ENCODE data around the gene HOXD1.

The HOXD1 gene
- long read RNA-seq, donor 1, transcript HOXD1-201 (2 exons, 1,975 nt) = major isoform, 11 of 11 reads
- long read RNA-seq, donor 1, partial matches to known transcripts = 0 of 11 reads
- long read RNA-seq, donor 1, other reads (novel, unspliced or antisense) = 0 of 11 reads
- long read RNA-seq, donor 2, transcript HOXD1-201 (2 exons, 1,975 nt) = major isoform, 8 of 8 reads
- long read RNA-seq, donor 2, partial matches to known transcripts = 0 of 8 reads
- long read RNA-seq, donor 2, other reads (novel, unspliced or antisense) = 0 of 8 reads
- long read RNA-seq, donor 3, transcript HOXD1-201 (2 exons, 1,975 nt) = major isoform, 6 of 6 reads
- long read RNA-seq, donor 3, partial matches to known transcripts = 0 of 6 reads
- long read RNA-seq, donor 3, other reads (novel, unspliced or antisense) = 0 of 6 reads
- long read RNA-seq, donor 4, transcript HOXD1-201 (2 exons, 1,975 nt) = major isoform, 8 of 8 reads
- long read RNA-seq, donor 4, partial matches to known transcripts = 0 of 8 reads
- long read RNA-seq, donor 4, other reads (novel, unspliced or antisense) = 0 of 8 reads
- long read RNA-seq, donor 5, transcript HOXD1-201 (2 exons, 1,975 nt) = major isoform, 12 of 12 reads
- long read RNA-seq, donor 5, partial matches to known transcripts = 0 of 12 reads
- long read RNA-seq, donor 5, other reads (novel, unspliced or antisense) = 0 of 12 reads
- long read RNA-seq, donor 6, transcript HOXD1-201 (2 exons, 1,975 nt) = major isoform, 9 of 9 reads
- long read RNA-seq, donor 6, partial matches to known transcripts = 0 of 9 reads
- long read RNA-seq, donor 6, other reads (novel, unspliced or antisense) = 0 of 9 reads
- long read RNA-seq, donor 7, transcript HOXD1-201 (2 exons, 1,975 nt) = major isoform, 22 of 22 reads
- long read RNA-seq, donor 7, partial matches to known transcripts = 0 of 22 reads
- long read RNA-seq, donor 7, other reads (novel, unspliced or antisense) = 0 of 22 reads
- long read RNA-seq, donor 8, transcript HOXD1-201 (2 exons, 1,975 nt) = major isoform, 14 of 14 reads
- long read RNA-seq, donor 8, partial matches to known transcripts = 0 of 14 reads
- long read RNA-seq, donor 8, other reads (novel, unspliced or antisense) = 0 of 14 reads

DNA sequence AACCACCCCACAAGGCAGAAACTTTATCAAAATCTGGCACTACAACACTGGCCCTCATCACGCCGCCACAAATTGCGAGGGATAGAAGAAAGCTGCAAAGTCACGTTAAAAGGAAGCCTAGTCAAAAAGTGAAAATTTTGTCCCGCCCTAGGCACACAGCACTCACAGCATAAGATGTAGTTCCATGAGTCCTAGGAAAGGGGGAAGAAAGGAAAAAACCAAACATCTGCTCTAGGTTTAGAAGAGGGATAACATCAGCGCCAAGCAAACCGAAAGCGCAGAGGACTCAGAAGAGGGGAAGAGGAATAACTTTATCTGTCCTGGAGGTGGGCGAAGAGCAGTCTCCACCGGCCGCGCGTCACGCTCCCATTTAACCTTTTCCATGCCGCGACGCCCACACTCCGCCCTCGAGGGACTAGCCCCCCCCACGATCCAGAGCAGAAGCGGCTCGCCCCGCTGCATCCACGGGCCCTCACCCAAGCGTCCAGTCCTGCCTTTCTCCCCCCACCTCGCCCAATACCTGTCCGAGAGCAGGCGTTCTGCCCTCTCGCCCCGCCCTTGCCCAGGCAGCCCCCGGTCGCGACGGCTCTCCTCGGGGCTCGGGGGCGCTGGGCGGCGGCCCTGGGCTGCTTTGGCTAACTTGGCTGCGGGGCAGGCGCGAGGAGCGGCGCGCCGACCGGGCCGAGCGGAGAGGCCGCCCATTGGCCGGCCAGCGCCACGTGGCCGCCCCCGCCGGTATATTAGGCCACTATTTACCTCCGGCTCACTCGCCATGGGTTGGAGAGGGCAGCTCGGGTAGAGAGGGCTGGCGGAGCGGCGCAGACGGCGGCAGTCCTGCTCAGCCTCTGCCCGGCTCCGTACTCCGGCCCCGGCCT is at the start of gene HOXD1:
Gene HOXD1 (plus strand): TSS at position 770 of the 875 bp plus-strand sequence. CDS start 134 bp downstream, outside the sequence.
- peak; percentile 94 for DNase-seq

DNA sequence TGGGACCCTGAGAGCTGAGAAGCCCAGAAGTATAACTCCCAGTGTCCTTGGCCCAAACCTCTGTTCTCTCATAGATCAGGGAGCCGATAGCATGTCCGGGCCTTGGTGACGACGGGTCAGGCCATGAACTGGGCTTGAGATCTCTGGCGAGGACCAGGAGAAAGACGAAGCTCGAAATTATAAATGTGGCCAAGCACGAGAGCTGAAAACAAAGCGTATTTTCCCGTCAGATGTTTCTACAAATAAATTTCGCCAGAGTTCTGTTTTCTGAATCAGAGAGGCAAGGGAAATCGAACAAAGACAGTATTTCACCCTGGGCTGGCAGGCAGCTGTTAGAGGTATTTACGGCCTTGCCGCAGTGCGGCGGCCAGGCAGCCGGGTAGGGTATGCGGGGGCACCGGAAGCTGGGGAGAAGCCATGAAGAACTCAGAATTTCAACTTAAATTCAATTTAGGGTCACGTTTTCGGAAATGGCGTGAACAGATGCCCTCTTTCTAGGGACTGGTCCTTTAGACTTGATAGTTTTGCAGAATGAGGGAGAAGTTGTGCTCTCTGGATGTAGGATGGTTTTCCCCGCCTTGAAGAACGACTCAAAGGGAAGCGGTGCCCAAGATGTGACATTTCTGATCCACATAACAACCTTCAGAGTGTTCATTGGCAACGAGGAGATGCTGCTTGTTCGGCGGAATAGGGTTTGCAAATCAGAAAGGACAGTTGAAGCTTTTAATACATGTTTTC is 49.4 kb upstream of the HOXD1 start:
- DNase-seq = no peak

DNA sequence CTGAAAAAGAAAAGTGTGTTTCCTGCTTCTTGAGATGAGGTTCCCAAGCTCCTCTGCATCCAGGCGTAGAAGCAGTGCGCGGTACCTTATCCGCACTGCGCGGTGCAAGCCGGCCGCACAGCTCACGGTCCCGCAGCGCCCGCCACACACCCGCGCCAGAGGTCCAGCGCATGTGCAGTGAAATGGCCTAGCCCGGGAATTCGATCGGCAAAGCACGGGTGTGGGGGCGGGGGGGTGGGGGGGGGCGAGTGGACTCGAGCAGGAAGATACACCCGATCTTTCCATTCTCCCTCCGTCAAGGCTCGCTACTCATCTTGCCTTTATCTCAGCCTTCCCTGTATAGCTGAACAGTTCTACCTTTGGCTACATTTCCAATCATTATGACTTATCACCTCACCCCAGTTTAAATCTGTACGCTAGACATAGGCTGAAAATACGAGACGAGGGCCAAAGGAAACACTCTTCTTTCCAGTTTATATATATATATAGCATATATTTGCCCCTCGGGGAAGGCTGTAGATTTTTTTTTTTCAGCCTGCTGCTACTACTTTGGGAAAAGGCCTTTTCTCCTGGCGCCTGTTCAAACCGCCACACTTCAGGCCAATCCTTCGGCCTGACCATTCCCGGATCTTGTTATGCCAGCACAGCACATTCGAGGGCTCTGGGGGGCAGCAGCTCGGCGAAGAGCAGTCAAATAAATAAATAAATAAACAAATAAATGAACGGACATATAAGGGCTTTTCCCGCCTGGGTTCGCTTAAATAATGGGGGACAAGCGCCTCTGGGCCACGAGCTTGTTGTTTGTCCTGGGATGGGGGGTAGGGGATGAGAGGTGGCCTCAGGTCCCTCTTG is 48.6 kb upstream of the HOXD1 start:
- DNase-seq = no peak

- DNase-seq = peak; percentile 98
Measured at GRCh38 chr2:176140513-176141317, 47.8 kb upstream of the HOXD1 start.

DNA sequence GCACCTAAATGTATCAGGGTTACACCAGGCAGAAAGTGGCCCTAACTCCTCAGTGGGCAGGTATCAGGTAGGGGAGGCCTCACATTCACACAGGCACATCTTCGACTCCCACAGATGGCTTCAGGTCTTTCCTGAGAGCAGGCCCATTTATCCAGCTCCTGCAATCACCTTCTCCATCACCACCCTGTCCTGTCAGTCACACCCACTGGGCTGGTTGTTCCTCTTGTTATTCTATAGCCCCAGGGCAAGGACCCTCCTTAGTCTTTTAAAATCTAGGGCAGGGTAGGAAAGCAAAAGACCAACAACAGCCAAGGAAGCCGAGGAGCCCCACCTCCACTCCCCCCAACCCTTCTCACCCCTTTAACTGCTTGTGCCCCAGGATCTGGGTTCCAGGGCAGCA is 46.2 kb upstream of the HOXD1 start:
- DNase-seq = no peak

- DNase-seq = no peak
Measured at GRCh38 chr2:176145085-176145969, 43.1 kb upstream of the HOXD1 start.

DNA sequence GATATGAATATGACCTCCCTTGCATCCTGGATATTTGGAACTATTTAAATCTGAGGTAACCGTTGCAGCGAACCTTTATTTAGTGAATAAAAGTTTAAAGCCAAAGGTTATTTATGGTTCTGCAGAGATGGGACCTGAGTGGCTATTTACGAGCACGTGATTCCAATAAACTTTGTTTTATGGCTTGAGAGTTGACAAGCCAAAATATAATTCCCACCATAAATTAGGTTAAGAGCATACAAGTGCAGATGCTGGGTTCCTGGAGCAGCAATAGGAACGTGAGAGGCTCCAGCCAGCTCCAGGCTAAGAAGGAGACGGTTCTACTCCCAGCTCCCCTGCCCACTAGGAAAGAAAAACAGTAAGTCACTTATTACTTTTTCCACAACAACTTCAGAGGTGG is 42.4 kb upstream of the HOXD1 start:
- DNase-seq = peak; percentile 50

- DNase-seq = peak; percentile 36
Measured at GRCh38 chr2:176146645-176147044, 41.8 kb upstream of the HOXD1 start.

- peak; percentile 59 for DNase-seq
Measured at GRCh38 chr2:176147210-176147799, 41.2 kb upstream of the HOXD1 start.

DNA sequence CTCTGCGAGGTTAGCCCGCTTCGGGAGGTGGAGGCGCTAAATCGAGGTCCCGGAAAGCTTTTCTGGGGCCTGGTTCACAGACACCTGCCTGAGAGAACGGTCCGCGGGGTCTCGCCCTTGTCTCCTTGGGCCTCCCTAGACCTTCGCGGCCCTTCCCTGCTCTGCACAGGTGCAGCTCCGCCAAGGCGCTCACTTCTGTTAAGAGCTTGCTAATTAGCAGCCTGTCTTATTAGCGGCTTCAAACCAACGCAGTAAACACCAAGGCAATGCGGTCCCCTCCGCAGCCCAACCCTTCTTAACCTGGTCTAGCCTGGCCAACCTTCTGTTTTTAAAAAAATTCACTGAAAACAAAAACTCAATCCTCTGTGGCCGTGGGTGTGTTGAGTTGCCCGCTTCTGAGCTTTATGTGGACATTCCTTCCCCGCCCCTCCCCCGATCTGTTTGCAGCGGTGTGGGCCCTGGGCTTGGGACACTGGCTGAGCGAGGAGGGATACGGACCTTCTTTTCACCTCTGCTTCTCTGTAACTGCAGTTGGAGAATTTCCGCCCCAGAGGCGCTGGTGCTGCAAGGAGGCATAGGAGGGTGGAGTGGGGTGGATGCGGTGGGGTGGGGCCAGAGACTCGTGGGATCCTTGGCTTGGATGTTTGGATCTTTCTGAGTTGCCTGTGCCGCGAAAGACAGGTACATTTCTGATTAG is 40.5 kb upstream of the HOXD1 start:
- peak; percentile 66 for DNase-seq

DNA sequence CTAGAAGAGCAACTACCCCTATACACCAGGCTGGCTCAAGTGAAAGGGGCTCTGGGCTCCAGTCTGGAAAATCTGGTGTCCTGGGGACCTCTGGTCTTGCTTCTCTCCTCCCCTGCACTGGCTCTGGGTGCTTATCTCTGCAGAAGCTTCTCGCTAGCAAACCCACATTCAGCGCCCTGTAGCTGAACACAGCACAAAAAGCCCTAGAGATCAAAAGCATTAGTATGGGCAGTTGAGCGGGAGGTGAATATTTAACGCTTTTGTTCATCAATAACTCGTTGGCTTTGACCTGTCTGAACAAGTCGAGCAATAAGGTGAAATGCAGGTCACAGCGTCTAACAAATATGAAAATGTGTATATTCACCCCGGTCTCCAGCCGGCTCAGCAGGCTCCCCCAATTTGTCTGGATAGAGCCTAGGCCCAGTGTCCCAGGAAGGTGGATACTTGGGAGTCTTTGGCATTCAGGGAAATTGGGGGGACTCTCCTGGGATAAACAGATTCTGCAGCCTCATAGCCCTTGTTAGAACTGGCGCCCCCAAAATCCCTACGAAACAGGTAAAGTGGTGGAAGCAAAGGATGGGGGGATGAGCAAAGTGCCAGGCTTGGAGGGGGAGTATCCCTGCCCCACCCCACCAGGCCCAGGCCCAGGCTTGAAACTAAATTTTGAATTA is 39.6 kb upstream of the HOXD1 start:
- peak; percentile 73 for DNase-seq

- DNase-seq = peak; percentile 83
Measured at GRCh38 chr2:176149481-176149938, 39.0 kb upstream of the HOXD1 start.

DNA sequence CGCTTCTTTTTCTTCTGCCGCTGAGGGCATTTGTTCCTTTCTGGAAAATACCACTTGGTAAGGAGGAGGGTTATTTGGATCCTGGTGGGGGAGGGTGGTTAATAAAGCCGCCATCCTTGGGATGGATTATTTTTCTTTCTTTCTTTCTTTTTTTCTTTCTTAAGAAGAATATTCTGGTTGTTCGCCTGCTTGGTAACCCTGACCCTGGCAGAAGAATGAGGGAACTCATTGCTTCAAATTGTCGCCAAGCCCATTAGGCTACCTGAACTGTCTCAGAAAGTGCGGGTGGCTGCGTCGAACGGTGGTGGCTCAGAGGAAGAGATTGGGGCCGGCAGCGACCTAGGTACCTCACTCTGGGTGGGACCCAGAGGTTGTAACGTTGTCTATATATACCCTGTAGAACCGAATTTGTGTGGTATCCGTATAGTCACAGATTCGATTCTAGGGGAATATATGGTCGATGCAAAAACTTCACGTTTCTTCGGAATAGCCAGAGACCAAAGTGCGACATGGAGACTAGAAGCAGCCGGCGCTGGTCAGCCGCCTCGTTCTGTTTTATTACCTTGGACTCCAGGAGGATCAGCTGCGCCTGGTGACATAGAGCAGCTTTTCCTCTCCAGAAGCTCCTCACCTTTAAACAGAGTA is 38.4 kb upstream of the HOXD1 start:
- peak; percentile 67 for DNase-seq

- DNase-seq = peak; percentile 71
Measured at GRCh38 chr2:176150584-176151441, 37.7 kb upstream of the HOXD1 start.
